Adrenal gland (tissue), 12 donors: Measurements from ENCODE around the gene TADA3. TPM values are rescaled to one million over a fixed set of nuclear protein-coding genes. Genes with fewer than 3 reads are reported as not detected.

Source experiments
- DNase-seq, 7 donors: peaks; one replicate each; pipeline ENCODE4 v3.0.0-alpha.2; 2019 to 2020
- H3K27ac ChIP-seq, 5 donors: fragments of 200-600 bp; sonication (generic) in 4 of 5; 1 replicate in 3 of 5; 2 replicates in 2 of 5; pipeline versions ENCODE4 v1.5.1 to v1.8.0; 2016 to 2020; ENCODE audit warnings: mild to moderate bottlenecking in 1 of 5
- H3K27me3 ChIP-seq: fragments of 200-600 bp; 2 replicates; pipeline ENCODE4 v1.8.0; 2021
- H3K36me3 ChIP-seq, 2 donors: fragments of 200-600 bp; replicated peaks in 1 of 2; 1 replicate in 1 of 2; 2 replicates in 1 of 2; pipeline versions ENCODE4 v1.5.1 to v1.8.0; 2018 to 2022
- H3K4me1 ChIP-seq, 2 donors: fragments of 200-600 bp; replicated peaks in 1 of 2; 1 replicate in 1 of 2; 2 replicates in 1 of 2; pipeline versions ENCODE4 v1.5.1 to v1.8.0; 2018 to 2021
- H3K4me3 ChIP-seq, 4 donors: fragments of 200-600 bp; sonication (generic) in 3 of 4; one replicate each; pipeline ENCODE4 v1.5.1; 2016 to 2018
- H3K9me3 ChIP-seq, 3 donors: fragments of 200-600 bp; sonication (generic) in 1 of 3; replicated peaks in 1 of 3; 1 replicate in 2 of 3; 2 replicates in 1 of 3; pipeline versions ENCODE4 v1.5.1 to v1.8.0; 2016 to 2021
- CTCF ChIP-seq, 6 experiments: fragments of 450-650 bp in 4 of 6; fragments of 200-600 bp in 2 of 6; sonication (generic) in 1 of 6; IDR thresholded peaks; 1 replicate in 5 of 6; 2 replicates in 1 of 6; pipeline versions ENCODE4 v1.5.1 to v1.8.0; 2016 to 2021; ENCODE audit warnings: antibody characterized with exemption in 6 of 6, mild to moderate bottlenecking in 2 of 6, moderate library complexity in 1 of 6
- POLR2A ChIP-seq, 2 donors: fragments of 450-650 bp; IDR thresholded peaks; one replicate each; pipeline ENCODE4 v1.6.1; 2017; ENCODE audit warnings: antibody characterized with exemption in 2 of 2, mild to moderate bottlenecking in 2 of 2, moderate library complexity in 1 of 2
- WGBS, 4 donors: extraction: QIAGEN DNeasy Blood & Tissue Kit in 2 of 4; methylation state at CpG; one replicate each; pipeline versions ENCODE4 v1.1.5 to v1.1.7; 2013 to 2017; 5-methylcytosine and 5-hydroxymethylcytosine counted together
- intact Hi-C, 2 donors: fragments of 100-400 bp; cut with DNase I; formaldehyde crosslinking; loops; one replicate each; pipeline versions ENCODE4 v1.14.1 to v1.15.0; 2022 to 2023
- polyA plus RNA-seq, 3 donors: library from polyadenylated mRNA; stranded (reverse); fragments of 200-250 nt in 2 of 3; fragments of 350-450 nt in 1 of 3; fragmentation: Illumina TruSeq in 1 of 3; extraction: RNeasy Lipid Tissue Mini Kit (QIAGEN cat#74804) in 1 of 3; gene quantifications; one replicate each; pipeline ENCODE4 v1.2.3, GENCODE V29; 2013 to 2014
- total RNA-seq, 9 donors: library from RNA; depleted of rRNA in 4 of 9; stranded (reverse); fragments of >200 nt in 4 of 9; fragments of 120-200 nt in 1 of 9; fragmentation: NEBNext Ultra II Directional in 1 of 9; extraction: Animal tissue kit (Norgen Biotek cat#: 25700) in 1 of 9; gene quantifications; one replicate each; pipeline versions ENCODE4 v1.1.0 to v1.2.4, GENCODE V29; 2013 to 2023
- donor health status: healthy with polysubstance abuse.
- donor health status: Bipolar disorder and iron deficiency.
- donor health status: DM: yes; HTN: yes; CAD: no.
- donor health status: DM: no; HTN: no; CAD: no.
- donor health status: DM: no; HTN: no; CAD: no.
- donor health status: DM: yes; HTN: yes; CAD: no.

Gene TADA3
- total and polyA plus RNA-seq, 12 donors: 49.7 to 148 (median 115) TPM

- 53 to 86% (median 66%) methylated on average over 7 of the region's 7 CpGs for WGBS, 4 donors
- Histone ChIP-seq H3K36me3 (peaks cover 0 to 60% of the 10 kb centered on the region in 2 donors), H3K27ac (peak overlapping the region in 4 of 5 donors; percentile 57 to 77 (median 70)), H3K27me3 (no peaks in the 10 kb centered on the region), H3K4me3 (no peak overlapping the region), H3K9me3 (no peaks in the 10 kb centered on the region), H3K4me1 (peaks cover 52 to 65% of the 10 kb centered on the region in 2 donors)
- intact Hi-C loops: no loop called here
- TF ChIP-seq POLR2A (IDR thresholded peaks at IDR 0.05) (no peak), CTCF (IDR thresholded peaks at IDR 0.05) (no peak)
- DNase-seq: no peak
Observed at GRCh38 chr3:9786209-9786739, 6.0 kb downstream of the TADA3 start.

GRCh38 chr3:9785602-9786001 is 6.7 kb downstream of the TADA3 start:
- H3K4me3 ChIP-seq: no peak overlapping the region

GRCh38 chr3:9784965-9785364 is 7.3 kb downstream of the TADA3 start:
- WGBS, 4 donors: 73 to 79% (median 76%) methylated on average over 4 of the region's 4 CpGs
- intact Hi-C loops: no loop called here
- DNase-seq: no peak
- no peak overlapping the region for H3K4me3 ChIP-seq
- peaks cover 0 to 62% of the 10 kb centered on the region in 2 donors for H3K36me3 ChIP-seq
- no peaks in the 10 kb centered on the region for H3K27me3 ChIP-seq
- H3K4me1 ChIP-seq: peaks cover 57 to 67% of the 10 kb centered on the region in 2 donors
- H3K9me3 ChIP-seq: no peaks in the 10 kb centered on the region
- no peak for TF ChIP-seq POLR2A (IDR thresholded peaks at IDR 0.05)
- TF ChIP-seq CTCF (IDR thresholded peaks at IDR 0.05): no peak
- H3K27ac ChIP-seq: peak overlapping the region in 3 of 5 donors; percentile 67 to 77 (median 73)

More at GRCh38 chr3:9785602-9786001, 6.7 kb downstream of the TADA3 start:
- peaks cover 57 to 65% of the 10 kb centered on the region in 2 donors for H3K4me1 ChIP-seq
- H3K27me3 ChIP-seq: no peaks in the 10 kb centered on the region
- peak overlapping the region in 3 of 5 donors; percentile 67 to 77 (median 73) for H3K27ac ChIP-seq
- H3K9me3 ChIP-seq: no peaks in the 10 kb centered on the region
- WGBS, 4 donors: 40 to 48% (median 44%) methylated on average over 7 of the region's 7 CpGs
- H3K36me3 ChIP-seq: peaks cover 0 to 60% of the 10 kb centered on the region in 2 donors
- DNase-seq: peak in 6 of 7 donors; percentile 76 to 86 (median 81)
- intact Hi-C loops: no loop called here
- TF ChIP-seq CTCF (IDR thresholded peaks at IDR 0.05) (no peak), POLR2A (IDR thresholded peaks at IDR 0.05) (peak in 1 of 2 donors; percentile 49)

GRCh38 chr3:9783954-9784353 is 8.3 kb downstream of the TADA3 start:
- H3K27me3 ChIP-seq: no peaks in the 10 kb centered on the region
- H3K27ac ChIP-seq: peak overlapping the region in 1 of 5 donors; percentile 61
- H3K4me3 ChIP-seq: no peak overlapping the region
- WGBS, 4 donors: 51 to 69% (median 62%) methylated on average over 8 to 14 of the region's 14 CpGs
- H3K4me1 ChIP-seq: peaks cover 57 to 68% of the 10 kb centered on the region in 2 donors
- no peaks in the 10 kb centered on the region for H3K9me3 ChIP-seq
- intact Hi-C loops: no loop called here
- peak in 2 of 7 donors; percentile 43 to 48 for DNase-seq
- no peak for TF ChIP-seq POLR2A (IDR thresholded peaks at IDR 0.05)
- TF ChIP-seq CTCF (IDR thresholded peaks at IDR 0.05): no peak
- H3K36me3 ChIP-seq: peaks cover 0 to 54% of the 10 kb centered on the region in 2 donors
